IPS-18c (cell line): ENCODE measurements around the gene THBS4.
"Not testable (repeated sequence)": the region's sequence is repeated elsewhere in the genome, so short reads cannot be mapped to it uniquely, and the experiment has no call there.

Experiments used
- H3K4me3 ChIP-seq: 2 replicates; pipeline ENCODE4 v1.7.0; 2013; ENCODE audit warnings: low read depth, mild to moderate bottlenecking, low read length, moderate library complexity; ENCODE audit not compliant: insufficient read depth
- H3K9me3 ChIP-seq: one replicate; pipeline ENCODE4 v1.6.1; 2013; ENCODE audit warnings: mild to moderate bottlenecking, low read length, moderate library complexity; ENCODE audit not compliant: control insufficient read depth, insufficient read depth

Gene THBS4

DNA sequence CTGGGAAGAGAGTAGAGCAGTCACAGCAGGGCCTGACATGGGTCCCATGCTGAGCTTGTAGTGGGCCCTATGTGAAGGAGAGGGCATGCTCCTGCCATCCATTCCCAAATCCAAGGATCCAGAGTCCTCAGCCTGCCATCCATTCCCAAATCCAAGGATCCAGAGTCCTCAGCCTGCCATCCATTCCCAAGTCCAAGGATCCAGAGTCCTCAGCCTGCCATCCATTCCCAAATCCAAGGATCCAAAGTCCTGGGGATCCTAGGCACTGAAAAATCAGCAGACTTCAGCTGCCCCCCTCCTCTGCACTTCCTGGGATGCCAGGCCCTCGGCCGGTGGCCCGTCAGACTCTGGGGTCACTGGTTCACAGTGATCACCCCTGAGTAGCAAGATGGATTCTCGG, 33.6 kb downstream of the THBS4 start:
- Histone ChIP-seq H3K4me3 (no peak overlapping the region), H3K9me3 (no peaks in the 10 kb centered on the region)

- no peaks in the 10 kb centered on the region for H3K9me3 ChIP-seq
- no peak overlapping the region for H3K4me3 ChIP-seq
These were observed 34.2 kb downstream of the THBS4 start for GRCh38 chr5:80069251-80069800.

- Histone ChIP-seq H3K9me3 (no peaks in the 10 kb centered on the region), H3K4me3 (no peak overlapping the region)
These were observed 34.8 kb downstream of the THBS4 start for GRCh38 chr5:80069918-80070318.

DNA sequence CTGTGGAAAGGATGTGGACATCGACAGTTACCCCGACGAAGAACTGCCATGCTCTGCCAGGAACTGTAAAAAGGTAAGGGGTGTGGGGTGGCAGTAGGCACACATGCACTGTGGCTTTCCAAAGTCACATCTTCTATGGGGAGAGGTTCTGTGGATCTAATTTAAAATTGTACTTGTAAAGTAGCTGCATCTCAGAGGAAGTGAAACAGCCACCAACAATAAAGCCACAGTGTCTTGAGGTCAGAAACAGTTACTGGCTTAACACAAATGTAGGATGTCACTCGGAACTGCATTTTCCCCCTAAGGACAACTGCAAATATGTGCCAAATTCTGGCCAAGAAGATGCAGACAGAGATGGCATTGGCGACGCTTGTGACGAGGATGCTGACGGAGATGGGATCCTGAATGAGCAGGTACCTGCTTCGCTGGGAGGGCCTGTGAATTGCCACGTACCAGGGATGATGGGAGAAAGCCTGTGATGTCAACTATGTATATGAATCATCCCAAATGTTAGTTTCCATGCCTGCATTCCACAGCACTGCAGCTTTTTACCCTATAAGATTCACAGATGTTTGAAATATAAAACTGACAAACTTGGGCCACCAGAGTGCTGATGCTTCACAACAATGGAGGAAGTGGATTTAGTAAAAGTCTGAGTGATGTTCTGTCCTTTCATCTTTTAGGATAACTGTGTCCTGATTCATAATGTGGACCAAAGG, 35.3 kb downstream of the THBS4 start:
- Histone ChIP-seq H3K4me3 (no peak overlapping the region), H3K9me3 (no peaks in the 10 kb centered on the region)

DNA sequence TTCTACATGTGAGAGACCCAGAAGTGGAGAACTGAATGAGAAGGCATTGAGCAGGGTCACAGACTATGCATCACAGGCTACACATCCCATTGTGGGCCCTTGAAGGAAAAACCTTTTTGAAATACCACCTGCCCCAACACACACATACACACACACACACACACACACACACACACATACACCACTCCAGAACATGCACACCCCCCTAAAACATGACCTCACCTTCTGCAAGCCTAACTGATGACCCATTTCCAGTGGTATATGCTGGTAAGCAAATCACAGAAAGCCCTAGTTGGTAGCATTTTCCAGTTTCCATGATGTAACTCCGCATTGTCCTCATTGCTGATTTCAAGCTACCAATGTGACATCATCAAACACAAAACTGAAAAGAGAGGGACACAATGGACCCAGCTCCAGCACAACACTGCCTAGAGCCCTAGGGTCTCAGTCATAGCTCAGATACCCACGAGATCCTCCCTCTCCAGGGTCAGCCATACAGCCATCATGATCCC, 36.4 kb downstream of the THBS4 start:
- no peak overlapping the region for H3K4me3 ChIP-seq

GRCh38 chr5:80072103-80073073, 37.2 kb downstream of the THBS4 start:
- Histone ChIP-seq H3K4me3 (no peak overlapping the region), H3K9me3 (no peaks in the 10 kb centered on the region)

More for the DNA sequence above, 36.4 kb downstream of the THBS4 start:
- no peaks in the 10 kb centered on the region for H3K9me3 ChIP-seq

GRCh38 chr5:80076131-80077050, 41.2 kb downstream of the THBS4 start:
- H3K4me3 ChIP-seq = no peak overlapping the region
- no peaks in the 10 kb centered on the region for H3K9me3 ChIP-seq

GRCh38 chr5:80077051-80077714, 42.0 kb downstream of the THBS4 start:
- no peaks in the 10 kb centered on the region for H3K9me3 ChIP-seq
- no peak overlapping the region for H3K4me3 ChIP-seq

- Histone ChIP-seq H3K9me3 (no peaks in the 10 kb centered on the region), H3K4me3 (no peak overlapping the region)
These were observed 43.8 kb downstream of the THBS4 start for GRCh38 chr5:80078921-80079320.

DNA sequence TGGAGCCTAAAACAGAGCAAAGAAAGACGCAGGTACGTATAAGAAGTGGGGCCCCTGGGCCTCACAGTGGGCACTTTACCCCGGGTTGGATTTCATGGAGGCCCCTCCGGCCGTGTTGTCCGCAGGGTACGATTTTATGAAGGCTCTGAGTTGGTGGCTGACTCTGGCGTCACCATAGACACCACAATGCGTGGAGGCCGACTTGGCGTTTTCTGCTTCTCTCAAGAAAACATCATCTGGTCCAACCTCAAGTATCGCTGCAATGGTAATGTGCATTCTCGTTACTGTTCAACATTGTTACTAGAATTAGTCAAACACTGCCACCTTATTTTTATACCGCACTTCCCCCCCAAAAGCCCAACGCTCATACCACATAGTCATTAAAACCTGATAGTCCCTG, 47.1 kb downstream of the THBS4 start:
- Histone ChIP-seq H3K9me3 (no peaks in the 10 kb centered on the region), H3K4me3 (no peak overlapping the region)

GRCh38 chr5:80082731-80083100, 47.6 kb downstream of the THBS4 start:
- Histone ChIP-seq H3K4me3 (no peak overlapping the region), H3K9me3 (no peaks in the 10 kb centered on the region)

GRCh38 chr5:80083101-80083890, 48.1 kb downstream of the THBS4 start:
- no peaks in the 10 kb centered on the region for H3K9me3 ChIP-seq
- no peak overlapping the region for H3K4me3 ChIP-seq

DNA sequence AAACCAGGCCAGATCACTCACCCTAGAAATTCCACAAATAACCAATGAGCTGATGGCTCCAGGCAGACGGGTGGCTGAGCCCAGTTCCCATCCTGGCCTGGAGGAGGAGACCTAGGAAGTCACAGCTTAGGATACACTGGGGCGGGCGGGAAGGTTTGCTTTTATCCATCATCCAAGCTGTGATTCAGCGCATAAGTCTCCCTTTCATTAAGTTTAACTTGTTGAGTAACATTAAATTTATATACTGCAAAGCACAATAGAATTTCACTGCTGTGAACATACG, 55.7 kb downstream of the THBS4 start:
- Histone ChIP-seq H3K4me3 (no peak overlapping the region), H3K9me3 (no peaks in the 10 kb centered on the region)

- H3K9me3 ChIP-seq, H3K4me3 ChIP-seq: not testable (repeated sequence)
These were observed 56.6 kb downstream of the THBS4 start for GRCh38 chr5:80091792-80092192.

GRCh38 chr5:80092486-80093107, 57.4 kb downstream of the THBS4 start:
- H3K9me3 ChIP-seq = no peaks in the 10 kb centered on the region

GRCh38 chr5:80093796-80094195, 58.6 kb downstream of the THBS4 start:
- H3K9me3 ChIP-seq = no peaks in the 10 kb centered on the region
- H3K4me3 ChIP-seq = no peak overlapping the region

More at GRCh38 chr5:80092486-80093107, 57.4 kb downstream of the THBS4 start:
- no peak overlapping the region for H3K4me3 ChIP-seq
